Measurements from ENCODE around the gene ELFN2.
"Not testable (repeated sequence)": the region's sequence is repeated elsewhere in the genome, so short reads cannot be mapped to it uniquely, and the experiment has no call there.

Gene ELFN2

DNA sequence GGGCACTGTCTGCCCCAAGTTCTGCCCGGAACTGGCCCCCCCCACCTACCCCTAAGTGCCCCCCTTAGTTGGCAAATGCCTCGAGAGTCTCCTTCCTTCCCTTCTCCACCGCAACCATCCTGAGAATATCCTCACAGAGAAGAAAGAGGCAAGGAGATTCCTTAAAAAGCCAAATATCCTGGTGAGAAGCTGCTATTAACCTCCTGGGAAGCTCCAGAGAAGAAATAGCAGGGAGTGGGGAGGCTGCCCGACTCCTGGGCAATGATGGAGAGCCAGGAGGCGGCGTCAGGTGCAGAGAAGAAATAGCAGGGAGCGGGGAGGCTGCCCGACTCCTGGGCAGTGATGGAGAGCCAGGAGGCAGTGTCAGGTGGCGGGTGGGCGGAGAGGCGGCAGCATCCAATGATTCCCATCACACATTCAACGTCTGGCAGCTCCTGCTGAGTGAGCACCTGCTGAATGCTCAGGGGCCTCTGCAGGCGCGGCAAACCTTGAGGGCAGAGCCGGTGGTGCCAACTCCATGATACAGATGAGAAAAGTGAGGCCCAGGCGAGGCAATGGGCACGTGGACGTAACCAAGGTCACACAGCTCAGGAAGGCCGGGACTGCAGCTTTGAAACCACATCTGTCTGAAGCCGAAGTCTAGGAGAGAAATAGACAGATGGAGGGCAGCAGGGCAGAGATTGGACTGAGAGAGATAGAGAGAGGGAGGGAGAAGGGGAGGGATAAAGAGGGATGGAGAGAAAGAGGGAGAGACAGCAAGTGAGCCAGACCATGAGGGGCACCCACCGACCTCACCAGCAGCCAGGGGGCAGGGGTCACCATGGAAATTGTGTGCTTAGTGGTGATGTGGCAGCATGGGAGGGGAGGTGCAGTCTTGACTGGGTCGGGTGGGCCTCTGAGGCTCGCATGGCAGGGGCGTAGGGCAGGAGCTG lies 86.7 kb downstream of the ELFN2 start:
- no peak for DNase-seq (ENCODE audit: low read depth in 1 of 2, low spot score in 1 of 2)

DNA sequence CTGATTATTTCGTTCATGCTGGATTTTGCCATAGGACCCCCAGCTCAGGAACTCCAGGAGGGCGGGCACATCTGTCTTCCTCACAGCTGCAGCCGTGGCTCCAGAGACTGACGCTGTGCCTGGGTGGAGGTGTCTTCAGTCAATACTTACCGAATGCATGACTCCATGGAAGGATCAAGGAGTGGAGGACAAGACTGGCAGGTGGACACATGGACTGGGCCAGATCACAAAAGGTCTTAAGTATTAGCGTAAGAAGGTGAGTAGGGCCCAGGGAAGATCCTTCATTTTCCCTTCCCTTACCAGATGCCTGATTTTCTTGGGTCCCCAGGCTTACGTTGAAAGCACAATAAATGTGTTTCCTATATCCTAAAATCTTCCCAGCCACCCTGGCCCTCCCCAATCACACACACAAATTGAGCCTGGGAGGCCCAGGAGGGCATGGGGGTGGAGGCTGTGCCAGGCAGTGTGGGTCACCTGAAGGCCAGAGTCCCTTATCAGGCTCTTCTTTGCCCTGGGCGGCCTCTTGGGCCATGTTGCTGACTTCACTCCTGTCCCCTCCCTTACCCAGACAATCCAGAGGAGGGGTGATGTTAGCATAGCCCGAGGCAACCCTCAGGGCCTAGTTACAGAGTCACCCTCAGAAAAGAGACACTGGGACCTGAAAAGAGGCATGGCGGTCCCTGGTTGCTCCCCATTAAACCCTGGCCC lies 88.6 kb downstream of the ELFN2 start:
- DNase-seq (ENCODE audit: low read depth in 1 of 2, low spot score in 1 of 2): no peak

DNA sequence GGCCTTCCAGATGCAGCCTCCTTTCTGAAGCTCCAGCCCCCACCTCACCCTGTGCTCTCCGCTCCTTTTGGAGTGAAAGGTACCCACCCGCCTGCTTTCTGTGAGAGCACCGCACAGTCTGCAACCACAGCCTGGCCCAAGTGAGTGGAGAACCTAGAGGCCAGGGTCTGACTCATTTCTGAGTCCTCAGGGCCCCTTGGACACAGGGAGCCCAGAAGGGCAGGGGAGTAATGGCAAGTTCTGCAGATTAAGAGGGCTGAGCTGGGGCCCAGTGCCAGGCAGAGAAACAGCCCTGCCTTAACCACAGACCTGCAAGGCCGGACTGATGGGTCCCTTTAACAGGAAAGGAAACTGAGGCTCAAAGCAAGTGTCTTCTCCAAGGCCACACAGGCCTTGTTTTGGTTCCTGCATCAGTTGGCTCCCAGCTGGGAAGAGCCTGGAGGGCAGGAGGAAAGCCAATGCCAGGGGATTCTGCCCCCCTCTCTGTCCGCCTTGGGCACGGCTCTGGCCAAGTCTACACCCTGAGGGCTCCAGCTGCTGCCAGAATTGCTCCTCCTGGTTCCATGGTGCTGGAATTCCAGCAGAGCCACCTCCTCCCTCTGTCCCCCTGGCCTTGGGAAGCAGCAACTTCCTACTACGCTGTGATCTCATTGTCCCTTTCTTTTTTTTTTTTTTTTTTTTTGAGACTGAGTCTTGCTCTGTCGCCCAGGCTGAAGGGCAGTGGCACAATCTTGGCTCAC lies 89.9 kb downstream of the ELFN2 start:
- no peak for DNase-seq (ENCODE audit: low read depth in 1 of 2, low spot score in 1 of 2)

DNA sequence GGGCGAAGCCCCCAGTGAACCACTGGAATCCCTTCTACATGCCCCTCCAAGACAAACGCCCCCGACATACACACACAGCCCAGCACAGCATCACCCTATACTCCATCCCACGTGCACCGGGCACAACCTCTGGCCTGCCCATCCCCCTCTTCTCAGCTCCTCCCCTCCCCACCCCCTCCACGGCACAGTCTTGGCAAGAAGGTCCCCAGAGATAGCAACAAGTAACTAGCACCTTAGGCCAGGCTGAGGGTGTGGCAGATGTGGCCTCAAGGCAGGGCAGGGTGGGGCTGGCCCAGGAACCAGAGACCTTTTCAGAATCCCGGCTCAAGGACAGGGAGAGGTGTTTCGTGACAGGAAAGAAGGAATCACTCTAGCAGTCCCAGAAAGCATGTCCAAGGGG lies 90.7 kb downstream of the ELFN2 start:
- no peak for DNase-seq (ENCODE audit: low read depth in 1 of 2, low spot score in 1 of 2)

DNA sequence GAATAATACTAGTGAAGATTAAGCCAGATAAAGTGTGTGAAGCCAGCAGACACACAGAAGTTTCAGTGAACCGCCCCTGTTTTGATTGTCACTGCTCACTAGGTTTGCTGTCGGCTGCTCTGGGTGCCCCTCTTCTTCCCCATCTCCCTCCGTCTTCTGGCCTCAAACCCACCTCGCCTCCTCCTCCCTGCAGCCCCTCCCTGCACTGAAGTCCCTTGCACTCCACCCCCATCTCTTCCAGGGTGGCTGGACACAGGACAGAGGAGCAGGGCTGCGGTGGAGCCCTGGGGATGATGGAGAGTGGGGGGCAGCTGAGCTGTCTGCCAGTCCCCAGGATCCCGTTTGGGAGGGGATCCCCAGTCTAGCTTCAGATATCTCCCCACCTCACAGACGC lies 91.5 kb downstream of the ELFN2 start:
- DNase-seq (ENCODE audit: low read depth in 1 of 2, low spot score in 1 of 2): no peak

DNA sequence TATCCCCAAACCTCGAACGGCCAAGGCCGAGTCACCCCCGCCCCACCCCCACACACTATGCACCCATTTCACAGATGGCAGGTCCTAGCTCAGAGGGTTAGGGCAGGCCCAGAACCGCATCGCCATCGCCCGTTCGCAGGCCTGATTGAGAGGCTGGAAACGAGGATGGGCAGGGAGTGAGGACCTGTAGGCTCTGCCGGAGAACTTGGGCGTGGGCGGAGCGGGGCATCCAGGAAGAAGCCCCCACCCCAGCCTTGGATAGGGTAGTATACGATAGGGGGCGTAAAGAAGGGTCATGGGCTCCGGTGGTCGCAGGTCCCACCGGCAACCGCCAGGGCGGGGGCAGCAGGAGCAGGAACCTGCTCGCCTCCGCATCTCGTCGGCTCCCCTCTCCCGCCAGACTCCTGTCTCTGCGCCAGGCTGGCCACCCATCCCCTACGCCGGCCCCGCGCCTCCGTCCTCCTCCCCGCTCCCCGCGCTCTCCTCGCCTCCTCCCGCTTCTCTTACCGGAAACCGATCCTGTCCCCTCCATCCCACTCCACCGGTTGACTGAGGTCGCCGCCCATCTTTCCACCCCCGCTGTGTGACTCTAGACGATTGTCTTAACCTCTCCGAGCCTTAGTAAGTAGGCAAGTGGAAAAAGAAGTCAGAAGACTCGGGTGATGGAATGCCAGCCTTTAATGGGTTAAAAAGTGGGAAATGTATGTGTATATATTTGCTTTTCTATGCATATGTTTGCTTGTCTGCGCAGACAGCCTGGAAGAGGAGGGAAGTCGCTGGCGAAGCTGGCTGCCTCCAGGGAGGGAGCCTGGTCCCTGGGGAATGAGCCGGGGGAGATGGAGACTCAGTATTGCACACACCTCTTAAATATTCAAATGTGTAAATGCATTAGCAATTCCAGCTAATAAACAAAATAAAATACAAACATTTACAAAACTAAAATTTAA lies 92.1 kb downstream of the ELFN2 start:
- no peak for DNase-seq (ENCODE audit: low read depth in 1 of 2, low spot score in 1 of 2)

DNA sequence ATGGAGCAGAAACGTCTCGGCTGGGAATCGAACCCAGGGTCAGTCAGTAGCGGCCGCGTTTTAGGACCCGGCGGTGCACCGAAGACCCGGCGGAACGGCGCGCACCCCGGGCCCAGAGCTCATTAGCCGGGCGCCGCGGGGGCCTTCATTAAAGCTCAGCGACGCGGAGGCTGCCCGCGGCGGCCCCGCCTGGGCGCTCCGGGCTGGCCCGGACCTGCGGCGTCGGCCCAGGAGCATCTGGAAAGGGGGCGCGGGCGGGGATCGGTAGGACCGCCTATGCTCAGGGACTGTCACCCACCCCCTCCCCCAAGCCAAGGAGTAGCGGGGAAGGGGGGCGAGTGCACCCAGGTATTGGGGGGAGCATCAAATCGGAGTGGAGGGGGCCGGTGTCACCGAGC lies 92.8 kb downstream of the ELFN2 start:
- DNase-seq (ENCODE audit: low read depth in 1 of 2, low spot score in 1 of 2): no peak

DNA sequence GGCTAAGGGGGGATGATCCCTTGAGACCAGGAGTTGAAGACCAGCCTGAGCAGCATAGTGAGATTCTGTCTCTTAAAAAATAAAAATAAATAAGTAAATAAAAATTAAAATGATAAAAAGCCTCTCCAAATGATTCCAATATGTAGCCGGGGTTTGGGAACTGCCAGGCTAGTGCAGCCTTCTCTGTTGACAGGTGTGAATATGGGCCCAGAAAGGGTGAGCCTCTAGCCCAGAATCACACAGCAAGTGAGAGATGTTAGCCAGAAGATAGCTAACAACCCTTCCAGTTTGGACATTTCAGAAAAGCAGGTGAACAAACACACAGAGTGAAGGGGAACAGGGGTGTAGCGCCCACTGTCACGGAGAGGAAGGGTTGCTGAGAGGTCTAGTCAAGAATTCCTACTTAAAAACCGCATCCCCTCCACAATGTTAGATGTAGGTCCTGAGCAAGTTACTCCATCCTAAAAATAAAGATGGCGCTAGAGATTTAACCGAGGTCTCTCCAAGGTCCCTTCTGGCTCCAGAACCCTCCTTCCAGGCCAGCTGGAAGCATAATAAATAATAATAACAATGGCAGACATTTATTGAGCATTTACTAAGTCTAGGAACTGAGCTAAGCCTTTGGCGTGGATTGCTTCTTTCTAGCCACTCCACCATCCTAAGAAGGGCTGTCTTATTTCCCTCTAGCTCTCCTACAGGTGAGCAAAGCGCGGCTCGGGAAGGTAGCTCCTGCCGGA lies 93.4 kb downstream of the ELFN2 start:
- no peak for DNase-seq (ENCODE audit: low read depth in 1 of 2, low spot score in 1 of 2)

DNA sequence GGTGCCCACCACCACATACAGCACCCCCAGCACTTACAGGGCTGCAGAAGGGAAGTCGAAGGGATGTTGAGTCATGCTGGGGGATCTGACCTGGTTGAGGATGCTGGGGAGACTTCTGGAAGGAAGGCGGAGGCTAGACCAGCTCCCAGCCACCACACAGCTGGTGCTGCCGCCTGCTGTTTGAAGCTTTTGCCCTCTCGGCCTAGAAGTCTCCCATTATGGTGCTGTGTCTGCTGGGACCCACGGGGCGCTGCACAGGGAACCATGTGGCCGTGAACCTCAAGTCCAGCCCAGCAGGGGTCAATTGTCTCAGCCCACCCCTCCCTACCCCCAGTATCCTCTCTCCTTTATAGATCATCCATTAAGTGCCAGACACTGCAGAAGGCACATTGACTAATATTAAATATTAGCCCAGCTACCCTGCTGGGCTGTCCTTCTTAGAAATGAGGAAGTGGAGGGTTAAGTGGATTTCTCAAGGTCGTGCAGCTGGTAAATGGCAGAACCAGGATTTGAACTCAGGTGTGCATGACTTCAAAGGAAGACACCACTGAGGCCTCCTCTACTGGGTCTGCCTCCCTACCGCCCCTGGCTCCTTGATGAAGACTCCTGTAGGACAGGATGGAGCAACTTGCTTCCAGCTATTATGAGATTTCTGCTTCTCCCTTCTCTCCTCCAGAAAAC lies 95.3 kb downstream of the ELFN2 start:
- no peak for DNase-seq (ENCODE audit: low read depth in 1 of 2, low spot score in 1 of 2)

DNA sequence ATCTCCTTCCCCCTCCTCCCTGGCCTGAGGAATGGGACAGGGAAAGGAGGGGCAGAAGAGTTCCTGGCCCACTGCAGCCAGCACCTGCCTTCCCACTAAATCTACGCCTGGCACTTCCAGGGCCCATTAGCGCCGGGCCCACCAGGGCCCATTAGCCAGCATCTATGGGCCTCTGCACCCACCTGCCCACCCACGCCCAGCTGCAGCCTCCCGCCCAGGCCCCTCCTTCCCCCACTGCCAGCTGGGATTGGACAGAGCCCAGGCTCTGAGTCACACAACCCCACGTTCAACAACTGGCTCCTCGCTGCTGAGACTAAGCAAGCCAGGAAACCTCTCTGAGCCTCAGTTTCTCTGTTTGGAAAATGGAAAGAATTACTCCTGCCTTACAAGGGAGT lies 96.2 kb downstream of the ELFN2 start:
- DNase-seq (ENCODE audit: low read depth in 1 of 2, low spot score in 1 of 2): no peak

DNA sequence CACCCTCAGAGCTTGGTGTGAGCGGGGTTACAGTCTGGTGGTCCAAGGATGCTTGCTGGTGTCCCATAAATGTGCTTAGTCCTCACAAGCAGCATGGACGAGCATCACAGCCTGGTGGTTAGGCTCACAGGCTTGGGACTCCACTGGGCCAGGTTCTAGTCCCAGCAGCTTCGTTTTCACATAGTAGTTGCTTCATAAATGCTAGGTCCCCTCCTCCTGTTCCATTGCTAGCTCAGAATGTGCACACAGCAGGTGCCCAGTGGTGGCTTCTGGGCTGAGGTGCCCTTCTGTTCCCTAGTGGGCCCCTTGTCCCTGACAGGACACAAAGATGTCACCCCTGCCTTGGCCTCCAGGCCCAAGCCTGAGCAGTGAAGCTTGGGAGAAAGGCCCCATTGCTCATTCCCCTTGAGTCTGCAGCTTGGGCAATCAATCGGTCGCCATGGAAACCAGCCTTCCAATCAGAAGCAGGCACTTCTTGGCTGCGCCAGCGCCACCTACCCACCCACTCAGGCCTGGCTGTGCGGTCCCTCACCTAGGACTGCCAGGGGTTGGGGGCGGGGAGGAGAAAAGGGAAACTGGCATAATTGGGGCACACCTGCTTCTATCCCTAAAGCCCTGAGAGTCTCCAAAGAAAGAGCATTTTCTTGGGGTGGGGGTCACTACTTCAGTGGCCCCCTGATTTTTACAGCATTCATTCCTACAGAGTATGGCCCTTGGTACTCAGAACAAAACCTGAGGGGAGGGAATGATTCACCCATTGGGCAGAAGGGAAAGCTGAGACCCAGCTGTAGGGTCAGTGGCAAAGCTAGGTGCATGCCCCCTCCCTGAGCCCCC lies 96.9 kb downstream of the ELFN2 start:
- no peak for DNase-seq (ENCODE audit: low read depth in 1 of 2, low spot score in 1 of 2)

DNA sequence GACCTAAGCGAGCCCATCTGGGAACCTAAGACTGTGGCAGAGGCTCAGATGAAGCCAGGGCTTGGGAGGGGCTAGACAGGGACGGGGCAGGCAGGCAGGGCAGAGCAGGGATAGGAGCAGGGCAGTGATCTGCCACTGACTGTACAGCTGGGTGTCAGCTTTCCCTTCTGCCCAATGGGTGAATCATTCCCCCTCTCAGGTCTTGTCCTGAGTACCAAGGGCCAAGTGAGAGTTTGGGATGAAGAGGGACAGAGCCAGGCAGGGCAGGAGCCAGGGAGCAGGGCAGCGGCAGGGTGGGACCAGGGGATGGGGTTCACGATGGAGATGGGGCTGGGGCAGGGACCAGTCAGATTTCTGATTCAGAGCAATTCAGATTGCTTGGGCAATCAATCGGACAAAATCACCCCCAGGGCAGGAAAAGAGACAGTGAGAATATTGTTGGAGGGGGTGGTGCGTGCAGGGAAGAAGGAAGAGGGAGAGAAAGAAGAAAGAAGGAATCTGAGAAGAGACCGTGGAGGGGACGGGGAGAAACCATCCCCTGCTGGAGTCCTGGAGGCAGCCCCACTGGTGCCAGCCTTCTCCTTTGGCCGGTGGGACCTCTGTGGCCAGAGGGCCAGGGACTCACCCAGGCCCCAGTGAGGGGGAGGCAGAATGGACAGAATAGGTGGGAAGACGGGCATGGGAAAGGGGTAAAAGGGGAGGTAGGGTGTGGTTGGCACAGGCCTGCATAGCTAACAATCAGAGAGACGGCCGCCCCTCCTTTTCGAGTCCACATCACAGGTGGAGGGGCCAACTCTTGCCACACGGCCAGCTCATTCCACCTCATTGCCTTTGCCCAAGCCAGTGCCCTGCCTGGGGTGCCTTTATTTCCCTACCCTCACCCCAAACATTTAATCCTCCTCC lies 97.8 kb downstream of the ELFN2 start:
- no peak for DNase-seq (ENCODE audit: low read depth in 1 of 2, low spot score in 1 of 2)

DNA sequence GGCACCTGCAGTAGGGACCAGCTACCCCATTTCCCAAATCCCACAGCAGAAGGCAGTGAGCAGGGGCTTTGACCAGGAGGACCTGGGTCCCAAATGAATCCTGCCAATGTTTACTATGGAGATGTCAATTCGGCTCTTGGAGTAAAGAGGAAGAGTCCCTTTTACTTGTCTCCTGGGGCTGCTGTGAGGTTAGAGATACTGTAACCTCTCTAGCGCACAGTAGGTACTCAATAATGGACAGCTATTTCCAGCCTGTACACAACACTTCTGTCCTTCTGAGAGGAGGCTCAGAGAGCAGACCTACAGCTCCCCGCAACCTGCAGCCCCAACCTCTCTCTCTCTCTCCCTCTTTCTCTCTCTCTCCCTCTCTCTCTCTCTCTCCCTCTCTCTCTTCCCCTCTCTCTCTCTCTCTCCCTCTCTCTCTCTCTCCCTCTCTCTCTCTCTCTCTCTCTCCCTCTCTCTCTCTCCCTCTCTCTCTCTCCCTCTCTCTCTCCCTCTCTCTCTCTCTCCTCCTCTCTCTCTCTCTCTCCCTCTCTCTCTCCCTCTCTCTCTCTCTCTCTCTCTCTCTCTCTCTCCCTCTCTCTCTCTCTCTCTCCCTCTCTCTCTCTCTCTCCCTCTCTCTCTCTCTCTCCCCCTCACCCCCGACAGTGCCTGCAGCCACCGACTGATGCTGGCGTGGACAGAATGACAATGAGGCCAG lies 98.6 kb downstream of the ELFN2 start:
- not testable (repeated sequence) for DNase-seq (ENCODE audit: low read depth in 1 of 2, low spot score in 1 of 2)

DNA sequence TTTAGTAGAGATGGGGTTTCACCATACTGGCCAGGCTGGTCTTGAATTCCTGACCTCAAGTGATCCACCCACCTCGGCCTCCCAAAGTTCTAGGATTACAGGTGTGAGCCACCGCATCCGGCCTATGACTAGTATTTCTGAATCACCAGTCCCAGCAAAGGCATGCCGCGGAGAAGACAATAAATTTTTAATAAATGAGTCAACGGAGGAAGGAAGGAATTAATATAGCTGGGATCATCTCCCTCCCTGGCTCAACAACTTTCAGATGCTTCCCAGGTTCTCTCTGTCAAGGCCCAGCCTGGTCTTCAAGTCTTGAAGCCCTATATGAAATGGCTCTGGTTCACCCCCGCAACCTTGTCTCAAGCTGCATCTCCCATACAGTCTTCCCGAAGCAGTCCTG lies 99.3 kb downstream of the ELFN2 start:
- no peak for DNase-seq (ENCODE audit: low read depth in 1 of 2, low spot score in 1 of 2)

DNA sequence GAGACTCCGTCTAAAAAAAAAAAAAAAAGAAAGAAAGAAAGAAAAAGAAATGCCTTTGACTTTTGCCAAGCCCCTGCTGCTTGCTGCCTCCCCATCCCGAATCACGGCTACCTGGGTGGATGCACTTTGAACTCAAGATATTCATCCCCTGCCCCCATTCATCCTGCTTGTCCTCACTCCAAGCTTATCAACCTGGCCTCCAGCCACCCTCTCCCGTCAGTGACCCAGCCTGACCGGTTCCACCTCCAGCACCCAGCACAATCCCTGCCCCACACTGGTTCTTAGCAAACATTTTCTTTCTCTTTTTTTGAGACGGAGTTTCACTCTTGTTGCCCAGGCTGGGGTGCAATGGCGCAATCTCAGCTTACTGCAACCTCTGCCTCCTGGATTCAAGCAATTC lies 100.6 kb downstream of the ELFN2 start:
- DNase-seq (ENCODE audit: low read depth in 1 of 2, low spot score in 1 of 2): no peak

DNA sequence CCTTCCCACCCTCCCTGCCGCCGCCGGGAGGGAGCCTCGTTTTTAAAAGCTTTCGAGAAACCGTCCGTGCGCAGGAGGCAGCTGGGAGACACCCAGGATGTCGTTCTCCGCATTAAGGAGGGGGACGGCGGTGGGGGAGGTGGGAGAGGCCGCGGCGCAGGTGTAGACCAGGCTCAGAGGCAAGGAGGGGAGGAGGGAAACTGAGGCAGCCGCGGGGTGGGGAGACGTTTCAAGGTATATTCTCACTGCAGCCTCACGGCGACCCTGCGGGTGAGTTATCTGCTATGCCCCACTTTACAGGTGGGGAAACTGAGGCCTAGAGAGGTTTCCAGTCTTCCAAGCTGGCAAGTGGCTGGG lies 102.3 kb downstream of the ELFN2 start:
- DNase-seq (ENCODE audit: low read depth in 1 of 2, low spot score in 1 of 2): no peak

Data from activated CD4-positive, alpha-beta T cell treated with anti-CD3 and anti-CD28 coated beads, Interleukin-2, amount 50 U/mL, for 24 hours (primary cell).